ENCODE data around the gene SLU7. TPM values are rescaled to one million over a fixed set of nuclear protein-coding genes. Genes with fewer than 3 reads are reported as not detected.

The SLU7 gene
- total RNA-seq, 1 experiment from 2014 or later, result 33.3 TPM

DNA sequence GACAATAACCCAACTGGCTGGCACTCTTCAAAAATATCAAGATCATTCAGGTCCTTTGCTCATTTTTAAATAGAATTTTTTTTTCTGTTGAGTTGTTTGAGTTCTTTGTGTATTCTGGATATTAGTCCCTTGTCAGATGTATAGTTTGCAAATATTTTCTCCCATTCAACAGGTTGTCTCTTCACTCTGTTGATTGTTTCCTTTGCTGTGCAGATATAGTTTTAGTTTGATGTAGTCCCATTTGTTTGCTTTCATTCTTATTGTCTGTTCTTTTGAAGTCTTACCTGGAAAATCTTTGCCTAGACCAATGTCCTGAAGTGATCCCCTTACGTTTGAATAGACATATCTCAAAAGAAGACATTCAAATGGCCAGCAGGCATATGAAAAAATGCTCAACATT lies 25.5 kb upstream of the SLU7 start:
- Histone ChIP-seq H3K4me1 (ENCODE audit: insufficient read depth, low read length) (no peaks in the 10 kb centered on the region), H3K9me2 (replicated peaks; ENCODE audit: low read length) (no peaks in the 10 kb centered on the region), H3K4me3 (ENCODE audit: low read length) (no peak overlapping the region), H2AFZ (ENCODE audit: low read length) (no peak overlapping the region), H3K4me2 (ENCODE audit: low read length) (no peak overlapping the region), H3K79me2 (ENCODE audit: low read length) (no peaks in the 10 kb centered on the region), H3F3A (ENCODE audit: low read length, unreplicated experiment) (no peaks in the 10 kb centered on the region), H3K9ac (ENCODE audit: low read length) (no peak overlapping the region), H3K27me3 (ENCODE audit: low read length) (no peaks in the 10 kb centered on the region), H4K20me1 (ENCODE audit: low read length) (no peaks in the 10 kb centered on the region), H3K9me3 (ENCODE audit: low read length) (no peaks in the 10 kb centered on the region), H3K27ac (ENCODE audit: low read length) (no peak overlapping the region), H3K36me3 (ENCODE audit: low read depth, low read length) (no peaks in the 10 kb centered on the region)
- CTCF ChIA-PET, result no interaction called here
- DNase-seq, result no peak
- TF ChIP-seq EZH2 (IDR thresholded peaks at IDR 0.05; ENCODE audit: low read length, unreplicated experiment) (no peak), EZH2phosphoT487 (IDR thresholded peaks at IDR 0.05; ENCODE audit: borderline replicate concordance, low read length) (no peak)
- TF ChIP-seq, protein P1, sequence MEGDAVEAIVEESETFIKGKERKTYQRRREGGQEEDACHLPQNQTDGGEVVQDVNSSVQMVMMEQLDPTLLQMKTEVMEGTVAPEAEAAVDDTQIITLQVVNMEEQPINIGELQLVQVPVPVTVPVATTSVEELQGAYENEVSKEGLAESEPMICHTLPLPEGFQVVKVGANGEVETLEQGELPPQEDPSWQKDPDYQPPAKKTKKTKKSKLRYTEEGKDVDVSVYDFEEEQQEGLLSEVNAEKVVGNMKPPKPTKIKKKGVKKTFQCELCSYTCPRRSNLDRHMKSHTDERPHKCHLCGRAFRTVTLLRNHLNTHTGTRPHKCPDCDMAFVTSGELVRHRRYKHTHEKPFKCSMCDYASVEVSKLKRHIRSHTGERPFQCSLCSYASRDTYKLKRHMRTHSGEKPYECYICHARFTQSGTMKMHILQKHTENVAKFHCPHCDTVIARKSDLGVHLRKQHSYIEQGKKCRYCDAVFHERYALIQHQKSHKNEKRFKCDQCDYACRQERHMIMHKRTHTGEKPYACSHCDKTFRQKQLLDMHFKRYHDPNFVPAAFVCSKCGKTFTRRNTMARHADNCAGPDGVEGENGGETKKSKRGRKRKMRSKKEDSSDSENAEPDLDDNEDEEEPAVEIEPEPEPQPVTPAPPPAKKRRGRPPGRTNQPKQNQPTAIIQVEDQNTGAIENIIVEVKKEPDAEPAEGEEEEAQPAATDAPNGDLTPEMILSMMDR (conservative IDR thresholded peaks at IDR 0.05; ENCODE audit: low read depth, low read length), result no peak
- no peak for ATAC-seq
- intact Hi-C loops (cut with micrococcal nuclease), result no loop called here
- no TSS peak for BruUV-seq (replicated peaks)
- POLR2A ChIA-PET (ENCODE audit: unreplicated experiment), result no interaction called here

DNA sequence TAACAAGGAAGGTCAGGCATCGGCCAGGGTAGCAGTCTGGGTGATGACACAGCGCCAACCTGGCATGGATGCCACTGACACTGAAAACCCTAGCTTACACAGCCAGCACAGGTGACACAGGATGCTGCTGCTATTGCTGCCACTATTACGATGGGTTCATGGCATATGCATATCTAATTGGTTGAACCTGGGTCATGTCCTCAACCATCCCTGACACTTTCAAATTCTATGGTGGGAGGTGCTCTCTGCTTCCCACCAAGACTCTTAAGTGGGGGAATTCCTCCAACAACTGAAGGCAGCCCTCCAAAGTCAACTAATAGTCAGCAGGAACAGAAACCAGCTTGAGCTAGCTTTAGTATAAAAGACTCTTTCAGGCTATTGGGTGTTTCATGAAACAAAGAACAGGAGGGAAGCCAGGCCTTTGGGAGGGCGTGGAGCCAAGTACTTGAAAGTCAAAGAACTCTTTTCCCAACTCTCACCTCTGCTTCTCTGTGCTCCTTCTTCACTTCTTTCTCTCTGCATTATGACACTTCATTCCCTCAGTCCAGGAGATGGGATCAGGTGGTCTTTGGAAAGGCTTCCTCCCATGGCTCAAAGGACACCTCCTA lies 24.0 kb upstream of the SLU7 start:
- H3K9me2 ChIP-seq (replicated peaks; ENCODE audit: low read length), result no peaks in the 10 kb centered on the region
- H3K4me1 ChIP-seq (ENCODE audit: insufficient read depth, low read length), result peaks cover 6% of the 10 kb centered on the region; the same call in 1 of the 2 replicates
- no peak for TF ChIP-seq EZH2phosphoT487 (IDR thresholded peaks at IDR 0.05; ENCODE audit: borderline replicate concordance, low read length)
- TF ChIP-seq, protein P1 (conservative IDR thresholded peaks at IDR 0.05; ENCODE audit: low read depth, low read length), result no peak
- no peak for TF ChIP-seq EZH2 (IDR thresholded peaks at IDR 0.05; ENCODE audit: low read length, unreplicated experiment)
- no peak overlapping the region for H2AFZ ChIP-seq (ENCODE audit: low read length)
- no TSS peak for BruUV-seq (replicated peaks)
- no peaks in the 10 kb centered on the region for H3K9me3 ChIP-seq (ENCODE audit: low read length)
- POLR2A ChIA-PET (ENCODE audit: unreplicated experiment), result no interaction called here
- H3K36me3 ChIP-seq (ENCODE audit: low read depth, low read length), result no peaks in the 10 kb centered on the region
- ATAC-seq (no peak), DNase-seq (no peak)
- intact Hi-C loops (cut with micrococcal nuclease), result no loop called here
- H3F3A ChIP-seq (ENCODE audit: low read length, unreplicated experiment), result no peaks in the 10 kb centered on the region
- H3K4me3 ChIP-seq (ENCODE audit: low read length), result no peak overlapping the region
- H4K20me1 ChIP-seq (ENCODE audit: low read length), result no peaks in the 10 kb centered on the region
- H3K79me2 ChIP-seq (ENCODE audit: low read length), result no peaks in the 10 kb centered on the region
- H3K27ac ChIP-seq (ENCODE audit: low read length), result no peak overlapping the region
- no peak overlapping the region for H3K4me2 ChIP-seq (ENCODE audit: low read length)
- no peak overlapping the region for H3K9ac ChIP-seq (ENCODE audit: low read length)
- no peaks in the 10 kb centered on the region for H3K27me3 ChIP-seq (ENCODE audit: low read length)
- CTCF ChIA-PET, result no interaction called here

DNA sequence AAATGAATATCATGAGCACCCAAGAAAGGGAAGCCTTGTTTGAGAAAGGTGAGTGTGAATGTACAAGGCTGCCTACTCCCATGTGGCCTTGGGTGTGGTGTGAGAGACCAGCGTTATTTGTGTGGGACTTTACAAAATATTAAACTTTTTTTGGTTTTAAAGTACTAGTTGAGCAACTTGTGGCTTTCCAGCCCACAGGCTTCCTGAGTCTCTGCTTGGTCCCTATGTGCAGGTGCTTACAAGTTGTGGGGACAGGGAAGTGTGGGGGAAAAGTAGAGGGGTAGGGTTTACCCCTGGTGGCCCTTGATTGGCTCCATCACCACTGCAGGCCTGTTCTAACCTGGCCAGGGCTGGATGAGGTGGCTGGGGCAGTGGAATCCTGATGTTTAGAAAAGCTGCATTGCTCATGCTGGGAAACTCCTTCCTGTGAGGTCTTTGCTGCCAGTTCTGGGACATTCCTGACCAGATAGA lies 22.5 kb upstream of the SLU7 start:
- no peak overlapping the region for H3K27ac ChIP-seq (ENCODE audit: low read length)
- ATAC-seq, result no peak
- BruUV-seq (replicated peaks), result no TSS peak
- H3K4me2 ChIP-seq (ENCODE audit: low read length), result no peak overlapping the region
- no peak overlapping the region for H2AFZ ChIP-seq (ENCODE audit: low read length)
- TF ChIP-seq EZH2 (IDR thresholded peaks at IDR 0.05; ENCODE audit: low read length, unreplicated experiment) (no peak), EZH2phosphoT487 (IDR thresholded peaks at IDR 0.05; ENCODE audit: borderline replicate concordance, low read length) (no peak)
- TF ChIP-seq, protein P1 (conservative IDR thresholded peaks at IDR 0.05; ENCODE audit: low read depth, low read length), result no peak
- H3F3A ChIP-seq (ENCODE audit: low read length, unreplicated experiment), result no peaks in the 10 kb centered on the region
- CTCF ChIA-PET, result no interaction called here
- intact Hi-C loops (cut with micrococcal nuclease), result no loop called here
- no peaks in the 10 kb centered on the region for H4K20me1 ChIP-seq (ENCODE audit: low read length)
- H3K9me2 ChIP-seq (replicated peaks; ENCODE audit: low read length), result no peaks in the 10 kb centered on the region
- no peak for DNase-seq
- POLR2A ChIA-PET (ENCODE audit: unreplicated experiment), result no interaction called here
- no peak overlapping the region for H3K9ac ChIP-seq (ENCODE audit: low read length)
- H3K9me3 ChIP-seq (ENCODE audit: low read length), result no peaks in the 10 kb centered on the region
- H3K4me1 ChIP-seq (ENCODE audit: insufficient read depth, low read length), result peaks cover 6% of the 10 kb centered on the region; the same call in 1 of the 2 replicates
- H3K4me3 ChIP-seq (ENCODE audit: low read length), result no peak overlapping the region
- H3K79me2 ChIP-seq (ENCODE audit: low read length), result no peaks in the 10 kb centered on the region
- H3K27me3 ChIP-seq (ENCODE audit: low read length), result no peaks in the 10 kb centered on the region
- H3K36me3 ChIP-seq (ENCODE audit: low read depth, low read length), result no peaks in the 10 kb centered on the region

All from PC-3 (cell line).